GM19372 (cell line): ENCODE results near the gene CDK19.
"Not testable (repeated sequence)": the region's sequence is repeated elsewhere in the genome, so short reads cannot be mapped to it uniquely, and the experiment has no call there.

Experiments
- ATAC-seq: cut with Tn5 transposase; IDR thresholded peaks from one replicate; pipeline ENCODE4 v1.9.1; 2021; ENCODE audit warnings: mild to moderate bottlenecking, low read depth, moderate library complexity; ENCODE audit not compliant: unreplicated experiment

The CDK19 gene

DNA sequence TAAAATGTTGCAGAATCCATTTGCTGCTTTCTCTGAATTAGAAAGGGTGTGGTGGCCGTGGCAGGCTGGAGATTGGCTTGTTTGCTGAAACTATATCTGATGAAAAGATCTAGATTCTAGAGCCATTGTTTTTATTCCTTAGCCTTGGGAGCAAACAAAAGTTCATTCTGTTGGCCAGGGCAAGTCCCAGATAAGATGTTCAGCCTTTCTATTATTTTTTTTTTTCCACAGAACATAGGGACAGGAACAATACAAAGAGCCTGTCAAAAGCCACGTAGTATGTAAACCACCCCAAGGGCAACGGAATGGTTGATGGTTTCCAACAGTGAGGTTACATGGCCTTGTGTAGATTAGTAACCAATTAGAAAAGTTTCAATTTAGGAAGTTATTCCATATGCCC lies 218.9 kb downstream of the CDK19 start:
- no peak for ATAC-seq

DNA sequence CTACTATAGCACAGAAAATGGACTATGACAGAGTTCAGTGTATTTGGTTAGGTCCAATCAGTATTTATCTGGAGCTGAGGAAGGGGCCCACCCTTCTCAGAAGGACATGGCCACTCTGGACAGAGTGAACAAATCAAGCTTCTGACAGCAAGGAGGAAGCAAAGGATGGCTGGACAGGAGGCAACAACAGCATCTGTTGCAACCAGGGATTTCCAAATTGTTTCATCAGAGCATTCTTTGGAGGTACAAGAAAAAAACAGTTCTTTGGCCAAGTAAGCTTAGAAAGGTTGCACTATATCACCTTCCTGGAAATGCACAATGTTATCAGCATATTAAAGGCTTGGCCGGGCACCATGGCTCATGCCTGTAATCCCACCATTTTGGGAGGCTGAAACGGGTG lies 220.2 kb downstream of the CDK19 start:
- no peak for ATAC-seq

DNA sequence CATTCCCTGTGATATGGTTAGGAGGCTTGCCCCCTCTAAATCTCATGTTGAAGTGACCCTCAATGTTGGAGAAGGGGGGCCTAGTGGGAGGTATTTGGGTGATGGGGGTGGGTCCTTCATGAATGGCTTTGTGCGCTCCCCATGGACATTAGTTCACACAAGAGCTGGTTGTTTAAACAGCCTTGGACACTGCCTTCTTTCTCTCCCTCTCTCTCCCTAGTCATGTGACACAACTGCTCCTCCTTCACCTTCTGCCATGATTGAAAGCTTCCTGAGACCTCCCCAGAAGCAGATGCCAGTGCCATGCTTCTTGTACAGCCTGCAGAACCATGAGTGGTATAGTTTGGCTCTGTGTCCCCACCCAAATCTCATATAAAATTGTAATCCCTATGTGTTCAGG lies 221.6 kb downstream of the CDK19 start:
- no peak for ATAC-seq

- ATAC-seq: no peak
Measured at GRCh38 chr6:110592765-110593164, 222.5 kb downstream of the CDK19 start.

GRCh38 chr6:110590821-110591351 lies 224.4 kb downstream of the CDK19 start:
- ATAC-seq: no peak

DNA sequence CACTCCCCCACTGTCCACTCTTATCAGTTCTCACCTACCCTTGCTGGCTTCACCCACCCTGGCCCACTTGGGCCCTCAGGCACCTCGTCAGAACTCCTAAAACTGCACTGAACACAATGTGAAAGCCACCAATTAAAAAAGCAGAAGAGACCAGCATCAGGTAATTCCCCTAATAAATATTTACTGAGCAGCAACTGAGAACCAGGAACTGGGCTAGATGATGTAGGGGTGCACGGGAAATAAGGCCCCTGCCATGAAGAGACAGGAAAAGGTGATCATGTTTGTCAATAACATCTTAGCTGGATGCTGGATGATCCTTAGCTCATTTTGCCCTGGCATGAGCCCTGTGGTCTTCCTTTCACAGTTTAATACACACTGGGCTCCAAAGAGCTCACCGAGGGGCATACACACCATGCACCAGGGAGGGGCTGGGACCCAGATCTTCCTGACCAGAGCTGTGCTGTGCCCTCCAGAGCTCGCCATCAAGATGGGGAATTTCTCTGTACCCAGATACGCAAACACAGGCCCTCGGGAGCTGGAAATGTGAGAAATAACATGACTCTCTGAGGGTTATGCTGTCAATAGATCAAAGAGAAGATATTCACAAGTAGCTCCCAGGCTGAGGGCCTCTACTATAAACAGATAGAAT lies 225.3 kb downstream of the CDK19 start:
- peak; percentile 97 for ATAC-seq

DNA sequence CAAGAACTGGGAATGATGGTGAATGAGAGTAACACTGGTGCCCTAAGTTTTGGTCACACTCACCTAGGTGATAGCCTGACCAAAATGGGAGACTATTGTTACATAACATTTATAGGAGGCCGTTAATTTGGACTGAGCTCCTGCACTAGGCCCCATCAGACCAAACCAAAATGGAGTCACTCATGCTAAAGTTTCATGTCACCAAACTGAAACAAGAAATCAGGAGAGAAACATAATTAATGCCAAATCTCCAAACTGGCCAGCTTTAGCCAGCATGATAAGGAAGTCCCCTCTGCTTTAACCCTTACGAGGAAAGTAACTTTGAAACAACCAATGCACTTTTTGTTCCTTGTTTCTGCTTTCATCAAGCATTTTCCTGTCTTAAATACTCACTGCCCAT lies 227.9 kb downstream of the CDK19 start:
- ATAC-seq: no peak

DNA sequence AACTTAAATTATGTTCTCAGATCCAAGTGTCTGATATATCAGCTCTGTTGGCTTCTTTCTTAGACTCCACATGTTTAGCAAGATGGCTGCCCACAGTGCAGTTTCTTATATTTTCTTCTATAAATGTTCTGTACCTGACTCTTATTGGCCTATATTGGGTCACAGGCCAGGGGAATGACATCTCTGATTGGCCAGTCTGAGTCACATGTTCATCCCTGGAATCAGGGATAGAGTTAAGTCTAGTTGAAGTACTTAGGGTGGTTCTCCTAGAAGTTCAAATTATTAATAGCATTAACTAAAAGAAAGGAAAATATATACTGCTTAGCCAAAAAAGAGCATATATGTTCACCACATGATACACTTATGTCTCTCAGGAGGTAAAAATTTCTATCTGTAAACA lies 233.6 kb downstream of the CDK19 start:
- ATAC-seq: no peak

GRCh38 chr6:110577596-110578167 lies 237.6 kb downstream of the CDK19 start:
- not testable (repeated sequence) for ATAC-seq

DNA sequence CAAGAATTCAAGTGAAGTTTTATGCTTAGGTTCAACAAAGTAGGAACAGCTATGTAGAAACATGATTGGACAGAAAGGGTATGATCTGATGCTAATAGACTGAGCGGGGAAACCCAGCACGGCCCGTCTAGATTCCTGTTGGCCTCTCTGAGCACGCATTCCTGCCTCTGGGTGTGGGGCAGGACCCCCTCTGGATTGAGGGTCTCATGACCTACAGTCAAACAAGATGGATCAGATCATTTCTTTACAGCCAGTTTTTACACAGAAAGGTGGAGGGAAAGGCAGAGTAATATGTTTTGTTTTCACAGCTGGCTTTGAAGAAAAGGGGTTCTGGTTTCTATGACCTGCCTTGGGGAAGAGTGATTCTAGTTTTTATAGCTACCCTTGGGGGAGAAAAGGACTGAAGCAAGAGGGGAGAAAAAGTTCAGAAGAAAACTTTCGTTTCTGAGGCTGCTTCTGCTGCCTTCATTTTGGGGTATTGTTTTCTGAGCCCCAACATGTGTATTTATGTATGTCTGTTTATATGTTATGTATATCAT lies 239.3 kb downstream of the CDK19 start:
- no peak for ATAC-seq

DNA sequence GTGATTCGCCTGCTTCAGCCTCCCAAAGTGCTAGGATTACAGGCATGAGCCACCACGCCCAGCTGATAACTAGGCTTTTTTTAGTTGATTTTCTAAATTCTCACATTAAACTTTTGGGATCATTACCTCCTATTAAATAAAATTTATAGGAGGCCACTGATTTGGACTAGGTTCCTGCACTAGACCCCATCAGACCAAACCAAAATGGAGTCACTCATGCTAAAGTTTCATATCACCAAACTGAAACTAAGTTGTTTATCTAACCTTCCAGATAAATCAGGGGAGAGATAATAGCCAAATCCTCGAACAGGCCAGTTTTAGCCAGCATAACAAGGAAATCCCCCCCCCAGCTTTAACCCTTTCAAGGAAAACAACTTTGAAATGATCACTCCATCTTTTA lies 240.5 kb downstream of the CDK19 start:
- ATAC-seq: no peak

DNA sequence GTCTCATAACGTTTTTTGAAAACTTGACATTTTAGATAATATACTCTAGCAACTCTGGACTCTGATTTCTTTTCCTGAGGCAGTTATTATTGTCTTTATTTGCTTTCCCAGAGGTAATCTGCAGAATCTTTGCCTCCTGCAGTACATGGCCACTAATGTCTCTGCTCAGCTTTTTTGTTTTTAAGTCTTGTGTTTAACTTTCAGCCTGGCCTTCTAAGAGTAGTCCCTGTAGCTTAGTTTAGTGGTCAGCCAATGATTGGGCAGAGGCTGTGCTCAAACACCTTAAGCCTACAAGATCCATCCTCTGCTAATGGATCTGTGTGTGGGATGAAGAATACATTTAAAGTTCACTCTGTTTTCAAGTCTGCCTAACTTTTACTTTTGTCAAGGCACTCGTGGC lies 241.7 kb downstream of the CDK19 start:
- no peak for ATAC-seq

DNA sequence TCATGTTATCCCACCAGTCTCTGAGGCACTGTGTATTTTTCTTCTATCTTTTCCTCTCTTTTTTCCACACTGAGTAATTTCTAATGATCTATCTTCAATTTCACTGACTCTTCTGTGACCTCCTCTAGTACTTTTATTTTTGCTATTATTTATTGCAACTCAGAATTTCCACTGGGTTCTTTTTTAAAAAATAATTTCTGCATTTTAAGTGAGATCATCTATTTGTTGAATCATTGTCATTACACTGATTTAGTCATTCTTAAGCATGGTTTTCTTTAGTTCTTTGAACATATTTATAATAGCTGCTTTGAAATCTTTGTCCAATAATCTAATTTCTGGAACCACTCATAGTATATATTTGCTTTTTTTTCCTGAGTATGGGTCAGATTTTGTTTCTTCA lies 242.1 kb downstream of the CDK19 start:
- no peak for ATAC-seq

DNA sequence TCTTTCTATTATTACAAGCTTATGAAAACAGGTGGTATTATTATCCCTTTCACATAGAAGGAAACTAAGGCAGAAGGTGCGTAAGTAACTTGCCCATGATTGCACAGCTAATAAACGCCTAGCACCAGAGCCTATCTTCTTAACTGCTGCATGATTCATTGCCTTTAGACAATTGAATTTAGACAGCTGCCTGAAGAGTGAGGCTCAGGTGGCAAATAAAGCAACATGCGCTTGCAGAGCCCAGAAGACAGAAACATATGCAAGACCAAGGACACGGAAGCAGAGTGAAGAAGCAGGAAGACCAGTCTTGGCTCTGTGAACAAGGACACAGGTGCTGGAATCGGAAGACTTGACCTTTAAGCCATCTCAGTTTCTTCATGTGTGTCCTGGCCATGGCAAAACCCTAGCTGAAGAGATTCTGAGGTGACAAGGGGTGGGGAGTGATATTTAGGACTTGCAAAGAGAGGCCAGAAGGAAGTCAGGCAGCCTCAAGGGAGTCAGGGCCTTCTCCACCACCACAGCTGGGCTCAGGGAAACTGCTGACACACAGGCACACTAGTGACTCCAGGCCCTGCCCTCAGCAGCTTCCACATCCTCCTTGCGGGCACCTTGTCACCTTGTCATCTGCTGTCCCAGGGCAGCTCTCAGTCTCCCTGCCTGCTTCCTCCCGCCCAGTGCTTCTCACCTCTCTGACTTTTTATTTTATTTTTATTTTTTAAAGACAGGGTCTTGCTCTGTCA lies 247.1 kb downstream of the CDK19 start:
- ATAC-seq: no peak

DNA sequence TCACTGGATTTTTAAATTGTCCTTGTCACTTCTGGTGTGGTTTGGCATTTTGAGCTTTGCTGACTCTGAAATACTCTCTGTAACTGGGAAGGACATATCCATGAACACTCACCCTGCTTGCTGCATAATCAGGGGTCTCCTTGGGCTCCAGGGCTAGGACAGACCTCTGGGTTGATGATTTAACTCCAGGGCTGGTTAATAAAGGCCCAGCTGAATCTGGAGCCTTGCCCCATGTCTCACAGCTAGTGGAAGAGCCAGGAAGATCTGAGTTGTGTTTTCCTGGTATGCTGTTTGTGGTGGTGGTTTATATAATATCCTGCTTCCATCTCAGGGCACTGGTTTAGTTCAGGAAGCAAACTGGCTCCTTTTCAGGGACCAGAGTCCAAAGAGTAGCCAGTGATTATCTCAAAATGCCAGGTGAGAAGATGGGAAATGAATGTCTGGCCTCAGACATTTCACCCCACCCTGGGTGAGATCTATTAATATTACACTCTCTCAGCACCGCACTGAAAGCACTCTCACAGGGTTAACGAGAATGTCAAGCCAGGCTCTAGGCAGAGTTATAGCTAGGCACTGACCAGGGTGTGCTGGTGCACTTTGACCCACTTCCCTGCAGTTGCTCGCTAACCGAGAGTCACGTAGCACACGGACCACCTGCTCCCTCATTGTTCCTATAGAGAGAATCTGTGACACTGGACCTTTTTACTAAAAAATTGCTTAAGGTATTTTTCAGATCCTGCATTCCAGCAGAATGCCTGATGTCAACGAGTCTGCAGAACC lies 248.7 kb downstream of the CDK19 start:
- ATAC-seq: no peak

GRCh38 chr6:110564703-110565421 lies 250.4 kb downstream of the CDK19 start:
- no peak for ATAC-seq

- no peak for ATAC-seq
Measured at GRCh38 chr6:110563711-110564110, 251.6 kb downstream of the CDK19 start.

GRCh38 chr6:110562316-110562915 lies 252.9 kb downstream of the CDK19 start:
- ATAC-seq: no peak

GRCh38 chr6:110561696-110562095 lies 253.6 kb downstream of the CDK19 start:
- no peak for ATAC-seq

DNA sequence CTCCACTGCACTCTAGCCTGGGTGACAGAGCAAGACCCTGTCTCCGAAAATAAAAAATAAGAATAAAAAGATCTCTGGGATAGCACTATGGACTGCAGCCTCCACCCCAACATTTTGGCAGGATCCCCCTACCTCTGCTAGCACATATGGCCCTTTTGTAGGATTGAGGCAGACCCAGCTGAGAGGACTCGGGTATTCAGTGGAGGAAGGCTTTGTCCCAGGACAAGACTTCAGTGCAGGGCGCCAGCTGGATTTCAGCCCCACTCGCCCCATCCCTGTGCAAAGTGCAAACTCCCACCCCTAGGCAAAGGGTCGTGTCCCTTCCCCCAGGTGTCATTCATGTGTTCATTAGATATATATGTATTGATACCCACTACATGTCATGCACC lies 254.3 kb downstream of the CDK19 start:
- ATAC-seq: no peak
